Hepatocyte (in vitro differentiated cells): ENCODE data around the gene USP32.
"Not testable (repeated sequence)": the region's sequence is repeated elsewhere in the genome, so short reads cannot be mapped to it uniquely, and the experiment has no call there.

Source experiments
- CTCF ChIP-seq: fragments of 200-600 bp; sonication (generic); IDR thresholded peaks from 2 replicates; pipeline ENCODE4 v1.5.1; 2016; ENCODE audit warnings: antibody characterized with exemption, mild to moderate bottlenecking; ENCODE audit not compliant: poor library complexity
- EZH2 ChIP-seq: fragments of 200-600 bp; sonication (generic); IDR thresholded peaks from 2 replicates; pipeline ENCODE4 v1.6.1; 2016; ENCODE audit warnings: antibody characterized with exemption, mild to moderate bottlenecking, borderline replicate concordance
- EZH2phosphoT487 ChIP-seq: fragments of 200-600 bp; sonication (generic); IDR thresholded peaks from one replicate; pipeline ENCODE4 v1.6.1; 2018; ENCODE audit warnings: antibody characterized with exemption, mild to moderate bottlenecking, low read depth, moderate library complexity; ENCODE audit not compliant: unreplicated experiment, severe bottlenecking

GRCh38 chr17:60215895-60216294 lies 176.0 kb downstream of the USP32 start:
- not testable (repeated sequence) for TF ChIP-seq CTCF, EZH2phosphoT487, EZH2
